Activated CD8-positive, alpha-beta T cell treated with anti-CD3 and anti-CD28 coated beads for 36 hours (primary cell): ENCODE measurements around the gene PLD4. TPM values are rescaled to one million over a fixed set of nuclear protein-coding genes. Genes with fewer than 3 reads are reported as not detected.
"Not testable (repeated sequence)": the region's sequence is repeated elsewhere in the genome, so short reads cannot be mapped to it uniquely, and the experiment has no call there.

Experiments
- ATAC-seq: fragments of 200-7000 bp; cut with Tn5 transposase; one replicate; pipeline ENCODE4 v1.10.0; 2021; ENCODE audit warnings: mild to moderate bottlenecking, moderate library complexity
- CTCF ChIA-PET: fragments of 350-600 bp; sonication (Branson Sonifier 250); formaldehyde crosslinking; loops from one replicate; lab custom pipeline; 2021; ENCODE audit warnings: antibody characterized with exemption; lab: Charles Lee
- POLR2A ChIA-PET: fragments of 350-600 bp; sonication (Branson Sonifier 250); formaldehyde crosslinking; loops from one replicate; lab custom pipeline; 2021; ENCODE audit warnings: antibody characterized with exemption; lab: Charles Lee
- DNase-seq: peaks from one replicate; pipeline ENCODE4 v3.0.0-alpha.2; 2020
- H3K27ac Mint-ChIP-seq: one replicate; pipeline ENCODE4 v1.8.0; 2021; ENCODE audit warnings: mild to moderate bottlenecking, mixed read lengths
- H3K27me3 Mint-ChIP-seq: one replicate; pipeline ENCODE4 v1.8.0; 2021; ENCODE audit warnings: mixed read lengths
- H3K36me3 Mint-ChIP-seq: one replicate; pipeline ENCODE4 v1.8.0; 2021; ENCODE audit warnings: low read depth, mixed read lengths
- H3K4me1 Mint-ChIP-seq: one replicate; pipeline ENCODE4 v1.8.0; 2021; ENCODE audit warnings: low read depth, mixed read lengths
- H3K4me3 Mint-ChIP-seq: one replicate; pipeline ENCODE4 v1.8.0; 2021; ENCODE audit warnings: mild to moderate bottlenecking, moderate library complexity, mixed read lengths
- H3K9me3 Mint-ChIP-seq: one replicate; pipeline ENCODE4 v1.8.0; 2021; ENCODE audit warnings: mixed read lengths
- CTCF ChIP-seq: fragments of 200-600 bp; IDR thresholded peaks from one replicate; pipeline ENCODE4 v1.8.0; 2022; ENCODE audit warnings: antibody characterized with exemption, mild to moderate bottlenecking
- intact Hi-C: fragments of 100-400 bp; cut with micrococcal nuclease; formaldehyde crosslinking; loops from one replicate; pipeline ENCODE4 v1.10.0; 2022
- total RNA-seq, 2 experiments: library from RNA; stranded (reverse); gene quantifications; one replicate each; pipeline ENCODE4 v1.2.3, GENCODE V29; 2021

PLD4 gene
- total RNA-seq, 2 experiments from 2014 or later: not detected

DNA sequence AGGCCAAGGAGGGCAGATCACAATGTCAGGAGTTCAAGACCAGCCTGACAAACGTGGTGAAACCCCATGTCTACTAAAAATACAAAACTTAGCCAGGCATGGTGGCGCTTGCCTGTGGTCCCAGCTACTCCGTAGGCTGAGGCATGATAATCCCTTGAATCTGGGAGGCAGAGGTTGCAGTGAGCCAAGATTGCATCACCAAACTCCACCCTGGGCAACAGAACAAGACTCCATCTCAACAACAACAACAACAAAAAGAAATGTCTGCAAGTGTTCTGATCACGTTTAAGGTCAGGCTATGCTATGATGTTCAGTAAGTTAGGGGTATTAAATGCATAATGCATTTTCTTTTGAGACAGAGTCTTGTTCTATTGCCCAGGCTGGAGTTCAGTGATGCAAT, 6.7 kb upstream of the PLD4 start:
- Mint-ChIP-seq H3K9me3 (no peaks in the 10 kb centered on the region), H3K36me3 (no peaks in the 10 kb centered on the region), H3K27ac (no peak overlapping the region), H3K4me1 (no peaks in the 10 kb centered on the region), H3K27me3 (peaks cover 4% of the 10 kb centered on the region), H3K4me3 (no peak overlapping the region)
- DNase-seq (no peak), ATAC-seq (no peak)
- POLR2A ChIA-PET: interaction anchor here (0.6 kb wide), 1 partner anchor 1018 kb away, joined by 3 read pairs; no protein-coding TSS in a partner anchor
- intact Hi-C loops: no loop called here
- CTCF ChIA-PET: interaction anchor here (1.1 kb wide), 1 partner anchor 128 kb away, joined by 3 read pairs; no protein-coding TSS in a partner anchor
- TF ChIP-seq CTCF: no peak

- POLR2A ChIA-PET, H3K4me1 Mint-ChIP-seq, ATAC-seq, H3K27ac Mint-ChIP-seq, H3K4me3 Mint-ChIP-seq, intact Hi-C loops, H3K9me3 Mint-ChIP-seq, DNase-seq, H3K27me3 Mint-ChIP-seq, H3K36me3 Mint-ChIP-seq: not testable (repeated sequence)
- CTCF ChIA-PET: interaction anchor here (1.1 kb wide), 1 partner anchor 126 kb away, joined by 3 read pairs; no protein-coding TSS in a partner anchor
Observed at GRCh38 chr14:104919152-104919992, 5.3 kb upstream of the PLD4 start.

DNA sequence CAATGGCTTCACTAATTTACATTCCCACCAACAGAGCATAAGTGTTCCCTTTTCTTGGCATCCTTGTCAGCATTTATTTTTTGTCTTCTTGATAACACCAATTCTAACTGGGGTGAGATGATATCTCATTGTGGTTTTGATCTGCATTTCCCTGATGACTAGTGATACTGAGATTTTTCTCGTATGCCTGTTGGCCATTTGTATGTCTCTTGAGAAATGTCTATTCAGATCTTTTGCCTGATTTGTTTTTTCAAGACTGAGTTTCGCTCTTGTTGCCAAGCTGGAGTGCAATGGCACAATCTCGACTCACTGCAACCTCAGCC, 4.7 kb upstream of the PLD4 start:
- ATAC-seq (no peak), DNase-seq (no peak)
- Mint-ChIP-seq H3K4me3 (no peak overlapping the region), H3K9me3 (no peaks in the 10 kb centered on the region), H3K36me3 (no peaks in the 10 kb centered on the region), H3K4me1 (no peaks in the 10 kb centered on the region), H3K27ac (no peak overlapping the region), H3K27me3 (no peaks in the 10 kb centered on the region)
- no peak for TF ChIP-seq CTCF
- intact Hi-C loops: no loop called here
- ChIA-PET CTCF (no interaction called here), POLR2A (no interaction called here)

DNA sequence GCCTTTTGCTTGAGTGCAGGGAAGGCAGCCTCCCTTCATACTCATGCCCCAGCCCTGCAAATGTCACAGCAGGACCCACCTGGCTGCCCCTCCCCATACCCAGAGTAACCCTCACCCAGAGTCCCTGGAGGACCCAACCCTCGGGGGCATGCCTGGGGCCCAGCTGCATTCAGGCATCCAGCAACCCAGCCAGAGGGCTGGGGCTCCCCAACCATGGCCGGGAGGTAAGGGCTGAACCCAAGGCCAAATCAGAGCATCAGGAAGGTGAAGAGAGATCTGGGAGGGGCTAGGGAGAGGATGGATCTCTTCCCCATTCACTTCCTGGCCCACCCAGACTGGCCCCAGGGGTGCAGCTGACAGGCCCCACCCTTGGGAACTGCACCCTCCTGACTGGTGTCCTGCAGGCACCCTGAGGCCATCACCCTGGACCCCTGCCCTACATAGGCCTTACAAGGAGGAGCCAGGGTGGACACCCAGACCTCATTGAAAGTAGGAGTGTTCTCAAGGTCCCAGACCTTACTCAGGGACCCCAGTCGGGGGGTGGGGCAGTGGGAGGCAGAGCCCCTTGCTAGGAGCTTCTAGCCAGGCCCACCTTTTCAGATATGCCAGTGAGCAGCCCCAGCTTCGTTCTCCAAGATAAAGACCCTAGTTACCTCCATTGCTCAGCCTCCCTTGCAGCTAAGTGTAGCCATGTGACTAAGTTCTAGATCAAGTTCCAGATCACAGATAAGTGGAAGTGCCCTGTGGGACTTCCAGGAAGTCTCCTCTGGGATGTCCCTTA, 849 bp upstream of the PLD4 start:
- CTCF ChIA-PET: no interaction called here
- POLR2A ChIA-PET: interaction anchor here (0.6 kb wide), 1 partner anchor 22 kb away, joined by 3 read pairs; no protein-coding TSS in a partner anchor
- DNase-seq (no peak), ATAC-seq (no peak)
- H3K9me3 Mint-ChIP-seq: no peaks in the 10 kb centered on the region
- no peak overlapping the region for H3K27ac Mint-ChIP-seq
- intact Hi-C loops: no loop called here
- no peak overlapping the region for H3K4me3 Mint-ChIP-seq
- H3K36me3 Mint-ChIP-seq: no peaks in the 10 kb centered on the region
- no peaks in the 10 kb centered on the region for H3K27me3 Mint-ChIP-seq
- no peak for TF ChIP-seq CTCF
- peaks cover 4% of the 10 kb centered on the region for H3K4me1 Mint-ChIP-seq

DNA sequence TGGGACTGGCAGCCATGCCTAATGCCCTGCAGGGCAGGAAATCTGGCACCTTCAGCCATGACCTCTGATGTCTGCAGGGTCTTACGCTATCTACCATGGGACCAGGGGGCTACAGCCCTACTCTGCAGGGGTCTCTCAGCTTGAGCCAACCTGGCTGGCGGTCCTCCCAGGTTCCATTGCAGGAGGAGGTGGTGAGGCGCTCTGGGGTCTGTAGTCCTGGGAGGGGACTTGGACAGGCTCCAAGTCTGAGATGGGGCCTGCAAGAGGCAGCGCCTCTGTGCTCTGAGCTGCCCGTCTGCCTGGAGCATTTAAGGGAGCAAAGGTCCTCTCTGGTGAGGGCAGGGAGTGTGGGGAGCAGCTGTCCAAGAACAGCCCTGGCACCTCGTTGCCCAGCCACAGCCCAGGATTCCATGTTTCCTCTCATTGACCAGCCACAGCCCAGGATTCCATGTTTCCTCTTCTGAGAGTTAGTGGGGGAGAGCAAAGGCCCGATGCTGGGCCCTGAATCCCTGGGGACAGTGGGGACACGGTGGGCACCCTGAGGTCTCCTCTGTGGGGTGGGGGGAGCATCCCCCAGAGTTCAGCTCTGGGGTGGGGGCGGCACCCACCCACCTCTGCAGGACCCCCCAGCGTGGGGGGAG, 655 bp downstream of the PLD4 start:
- Mint-ChIP-seq H3K4me3 (no peak overlapping the region), H3K36me3 (no peaks in the 10 kb centered on the region), H3K27me3 (no peaks in the 10 kb centered on the region), H3K27ac (no peak overlapping the region), H3K4me1 (peaks cover 4% of the 10 kb centered on the region), H3K9me3 (no peaks in the 10 kb centered on the region)
- ChIA-PET POLR2A (interaction anchor here (1.2 kb wide), 1 partner anchor 9 kb away, joined by 3 read pairs; no protein-coding TSS in a partner anchor), CTCF (no interaction called here)
- ATAC-seq (no peak), DNase-seq (no peak)
- no peak for TF ChIP-seq CTCF
- intact Hi-C loops: no loop called here
